GM18519 (cell line): Measurements from ENCODE around the gene SETD4.
"Not testable (repeated sequence)": the region's sequence is repeated elsewhere in the genome, so short reads cannot be mapped to it uniquely, and the experiment has no call there.

Source experiments
- ATAC-seq: cut with Tn5 transposase; IDR thresholded peaks from one replicate; pipeline ENCODE4 v1.9.1; 2021; ENCODE audit warnings: mild to moderate bottlenecking, moderate library complexity; ENCODE audit not compliant: unreplicated experiment, low FRiP score

The SETD4 gene, protein sequence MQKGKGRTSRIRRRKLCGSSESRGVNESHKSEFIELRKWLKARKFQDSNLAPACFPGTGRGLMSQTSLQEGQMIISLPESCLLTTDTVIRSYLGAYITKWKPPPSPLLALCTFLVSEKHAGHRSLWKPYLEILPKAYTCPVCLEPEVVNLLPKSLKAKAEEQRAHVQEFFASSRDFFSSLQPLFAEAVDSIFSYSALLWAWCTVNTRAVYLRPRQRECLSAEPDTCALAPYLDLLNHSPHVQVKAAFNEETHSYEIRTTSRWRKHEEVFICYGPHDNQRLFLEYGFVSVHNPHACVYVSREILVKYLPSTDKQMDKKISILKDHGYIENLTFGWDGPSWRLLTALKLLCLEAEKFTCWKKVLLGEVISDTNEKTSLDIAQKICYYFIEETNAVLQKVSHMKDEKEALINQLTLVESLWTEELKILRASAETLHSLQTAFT

DNA sequence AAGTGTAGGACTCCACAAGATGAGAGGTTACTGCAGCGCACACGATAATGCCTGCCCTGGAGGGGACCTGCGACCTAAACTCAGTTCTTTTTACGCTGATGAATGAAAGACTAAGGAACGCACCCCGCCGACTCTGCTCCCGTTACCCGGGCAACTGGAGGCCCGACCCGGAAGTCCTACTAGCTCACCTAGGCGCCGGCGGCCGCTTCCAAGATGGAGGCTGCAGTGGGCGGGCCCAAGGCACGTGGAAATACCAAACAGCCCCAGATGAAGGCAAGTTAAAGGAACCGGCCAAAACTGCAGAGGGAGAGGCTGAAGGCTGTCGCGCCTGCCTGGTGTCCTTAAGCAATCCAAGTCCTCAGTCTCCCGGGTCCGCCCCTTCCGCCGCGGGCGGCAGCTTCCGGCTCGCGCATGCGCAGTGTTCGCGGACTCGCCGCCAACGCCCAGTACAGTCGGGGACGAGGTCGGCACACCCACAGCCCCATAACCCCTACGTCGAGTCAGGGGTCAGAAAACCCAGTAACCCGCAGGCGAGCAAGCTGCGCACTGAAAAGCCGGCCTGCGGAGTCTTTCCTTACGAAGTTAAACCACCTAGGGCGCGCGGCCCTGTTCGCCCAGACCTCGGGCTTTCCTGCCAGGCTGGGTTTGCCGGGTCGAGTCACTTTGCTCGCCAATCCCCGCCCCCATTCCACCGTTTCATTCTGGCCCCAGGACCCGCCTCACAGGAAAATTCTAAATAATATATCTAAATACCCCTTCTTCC, at the start of gene SETD4:
Gene SETD4, minus strand, starts transcription at position 368 of the 763 bp plus-strand sequence. CDS start 1,638 bp downstream, outside the sequence.
- ATAC-seq = peak; percentile 73

DNA sequence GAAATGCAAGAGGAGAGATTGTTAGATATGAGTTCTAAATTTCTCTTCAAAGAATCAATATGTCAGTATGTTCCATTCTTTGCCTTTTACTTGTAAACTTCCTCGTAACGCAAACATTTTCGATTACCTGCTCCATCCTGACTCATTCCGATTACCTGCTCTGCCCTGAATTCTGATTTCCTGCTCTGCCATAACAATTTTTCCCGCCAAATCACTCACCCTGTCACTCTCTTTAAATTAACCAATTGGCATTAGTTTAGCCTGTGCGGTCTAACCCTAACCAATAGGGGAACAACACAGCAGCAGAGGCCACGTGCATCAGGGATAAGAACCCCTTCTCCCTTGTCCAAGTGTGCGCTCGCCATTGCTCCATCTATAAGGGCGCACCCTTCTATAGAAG, 49.5 kb upstream of the SETD4 start:
- no peak for ATAC-seq

DNA sequence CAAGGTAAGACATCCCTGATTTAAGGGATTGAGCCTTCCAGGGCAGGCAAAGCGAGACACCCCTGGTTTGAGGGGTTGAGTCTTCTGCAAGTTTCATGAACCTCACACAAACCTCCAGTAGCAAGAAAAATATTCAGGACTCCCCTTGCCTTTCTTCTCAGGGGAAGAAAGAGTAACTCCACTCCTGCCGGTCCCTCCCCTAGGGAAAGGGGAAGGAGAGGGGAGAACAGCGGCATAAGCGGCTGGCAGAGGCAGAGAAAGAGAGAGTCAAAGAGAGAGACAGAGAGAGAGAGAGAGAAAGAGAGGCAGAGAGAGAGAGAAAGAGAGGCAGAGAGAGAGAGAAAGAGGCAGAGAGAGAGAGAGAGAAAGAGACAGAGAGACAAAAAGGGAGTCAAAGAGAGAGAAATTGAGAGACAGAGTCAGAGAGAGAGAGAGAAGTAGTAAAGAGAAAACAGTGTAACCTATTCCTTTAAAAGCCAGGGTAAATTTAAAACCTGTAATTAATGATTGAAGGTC, 45.1 kb upstream of the SETD4 start:
- ATAC-seq = no peak

DNA sequence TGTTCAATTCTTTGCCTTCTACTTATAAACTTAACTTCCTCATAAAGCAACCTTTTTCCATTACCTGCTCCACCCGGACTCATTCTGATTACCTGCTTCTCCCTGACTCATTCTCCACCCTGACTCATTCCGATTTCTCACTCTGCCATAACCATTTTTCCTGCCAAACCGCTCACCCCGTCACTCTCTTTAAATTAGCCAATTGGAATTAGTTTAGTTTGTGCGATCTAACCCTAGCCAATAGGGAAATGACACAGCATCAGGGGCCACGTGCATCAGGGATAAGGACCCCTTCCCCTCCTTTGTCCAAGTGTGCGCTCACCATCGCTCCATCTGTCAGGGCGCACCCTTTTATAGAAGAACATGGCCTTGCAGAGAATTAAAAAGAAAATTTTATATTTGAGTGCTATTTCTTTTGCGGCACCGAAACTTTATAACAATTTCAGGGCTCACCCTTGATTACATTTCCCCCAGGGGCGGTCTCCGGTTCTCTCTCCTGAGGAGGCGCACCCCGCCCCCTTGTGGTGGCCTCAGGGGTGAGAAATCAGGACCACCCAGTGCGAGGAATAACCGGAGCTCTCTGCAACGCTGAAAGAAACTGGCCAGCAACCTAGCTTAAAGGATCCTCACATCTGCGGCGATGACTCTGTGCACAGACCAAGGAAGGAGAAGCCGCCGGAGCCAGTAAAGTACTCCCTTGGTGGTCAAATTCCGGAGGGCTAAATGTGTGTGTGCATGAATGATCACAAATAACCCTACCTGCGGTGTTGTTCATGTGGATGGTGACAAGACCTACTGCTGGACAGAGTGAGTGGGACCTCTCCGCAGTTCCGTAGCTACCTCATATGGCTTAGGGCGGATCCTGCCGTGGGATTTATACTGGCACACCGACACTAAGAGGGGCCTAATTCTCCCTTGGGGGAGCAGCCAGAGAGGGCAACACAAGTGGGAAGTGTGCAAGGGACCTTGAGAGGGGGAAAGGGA, 44.3 kb upstream of the SETD4 start:
- no peak for ATAC-seq

DNA sequence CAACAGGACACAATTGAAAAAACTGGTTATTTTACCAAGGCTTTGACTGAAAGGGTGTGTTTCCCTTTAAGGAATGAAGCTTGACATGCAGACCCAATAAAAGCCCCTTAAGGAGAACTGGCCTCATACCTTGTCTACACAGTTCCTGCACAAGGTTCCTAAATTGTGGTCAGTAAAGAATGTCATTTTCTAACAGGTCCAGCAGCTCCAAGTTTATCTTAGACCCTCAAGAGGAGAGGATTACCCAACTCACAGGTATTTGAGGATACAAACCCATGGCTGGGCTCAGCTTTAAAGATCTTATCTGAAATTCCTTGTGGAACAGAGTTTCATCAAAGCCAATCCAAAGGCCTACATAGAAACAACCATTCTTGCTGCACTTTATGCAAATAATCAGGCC, 43.1 kb upstream of the SETD4 start:
- ATAC-seq = no peak

DNA sequence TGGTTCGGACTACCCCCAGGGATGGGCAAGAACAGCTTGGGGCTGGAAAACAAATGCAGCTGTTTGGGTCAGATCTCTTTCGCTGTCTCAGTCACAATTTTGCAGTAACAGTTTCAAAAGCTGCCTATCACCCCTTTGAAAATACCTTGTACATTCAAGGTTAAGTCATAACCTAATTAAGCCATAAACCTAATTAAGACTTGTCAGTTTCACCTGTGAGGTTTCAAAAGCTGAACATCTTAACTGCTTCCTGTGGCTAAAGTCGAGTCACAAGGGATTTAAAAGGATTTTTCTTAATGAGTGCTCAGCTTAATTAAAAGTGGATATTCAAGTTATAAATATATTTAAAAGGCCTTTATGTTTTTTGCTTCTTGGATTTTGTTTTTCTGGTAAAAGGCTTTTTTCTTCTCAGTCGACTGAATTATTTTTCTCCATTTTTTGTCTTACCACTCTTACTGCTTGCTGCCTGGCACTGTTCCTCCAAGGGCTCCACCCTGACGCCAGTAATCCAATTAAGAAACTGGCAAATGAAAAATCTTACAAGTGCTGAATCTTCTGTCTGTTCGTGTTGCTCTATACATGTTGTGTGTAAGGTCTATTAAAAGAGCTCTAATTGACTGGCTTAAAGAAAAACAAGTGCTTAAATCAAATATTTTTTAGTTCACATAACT, 40.8 kb upstream of the SETD4 start:
- ATAC-seq = no peak

DNA sequence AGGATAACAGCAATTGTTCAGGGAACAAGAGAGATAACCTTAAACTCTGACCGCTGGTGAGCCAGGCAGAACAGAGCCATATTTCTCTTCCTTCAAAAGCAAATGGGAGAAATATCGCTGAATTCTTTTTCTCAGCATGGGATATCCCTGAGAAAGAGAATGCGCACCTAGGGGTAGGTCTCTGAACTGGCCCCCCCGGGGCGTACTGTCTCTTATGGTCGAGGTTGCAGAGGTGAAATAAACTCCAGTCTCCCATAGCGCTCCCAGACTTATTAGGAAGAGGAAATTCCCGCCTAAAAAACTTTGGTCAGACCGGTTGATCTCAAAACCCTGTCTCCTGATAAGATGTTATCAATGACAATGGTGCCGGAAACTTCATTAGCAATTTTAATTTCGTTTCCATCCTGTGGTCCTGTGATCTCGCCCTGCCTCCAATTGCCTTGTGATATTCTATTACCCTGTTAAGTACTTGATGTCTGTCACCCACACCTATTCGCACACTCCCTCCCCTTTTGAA, 39.4 kb upstream of the SETD4 start:
- ATAC-seq = not testable (repeated sequence)

DNA sequence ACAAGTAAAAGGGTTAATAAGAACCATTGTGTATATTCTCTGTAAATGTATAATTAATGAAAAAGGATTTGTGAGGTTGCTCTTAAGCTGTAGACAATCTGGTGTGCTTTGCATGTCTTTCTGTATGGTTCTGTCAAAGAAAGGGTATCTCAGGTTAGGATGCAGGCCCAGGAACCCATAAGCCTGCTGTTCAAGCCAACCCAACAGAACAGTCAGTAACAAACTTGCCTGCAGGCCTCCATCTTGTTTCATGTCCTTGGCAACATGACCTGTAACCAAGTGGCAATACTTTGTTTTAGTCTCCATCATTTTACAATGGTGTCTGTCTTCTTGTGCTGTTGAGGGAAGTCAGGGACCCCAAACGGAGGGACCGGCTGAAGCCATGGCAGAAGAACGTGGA, 38.7 kb upstream of the SETD4 start:
- ATAC-seq = no peak

DNA sequence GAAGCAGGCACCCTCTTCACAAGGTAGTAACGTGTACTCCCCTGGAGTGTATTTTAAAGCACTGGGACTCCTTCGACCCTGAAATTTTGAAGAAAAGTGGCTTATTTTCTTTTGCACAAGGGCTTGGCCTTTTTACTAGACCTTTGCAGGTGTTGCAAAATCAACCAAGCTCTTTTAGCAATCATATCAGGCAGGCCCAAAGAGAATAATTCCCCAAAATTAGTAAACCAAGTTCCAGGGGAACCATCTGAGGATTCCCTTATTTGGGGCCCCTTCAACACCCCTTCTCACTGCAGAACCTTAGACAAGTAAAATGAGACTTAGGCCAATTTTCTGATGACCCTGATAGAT, 37.8 kb upstream of the SETD4 start:
- ATAC-seq = no peak

DNA sequence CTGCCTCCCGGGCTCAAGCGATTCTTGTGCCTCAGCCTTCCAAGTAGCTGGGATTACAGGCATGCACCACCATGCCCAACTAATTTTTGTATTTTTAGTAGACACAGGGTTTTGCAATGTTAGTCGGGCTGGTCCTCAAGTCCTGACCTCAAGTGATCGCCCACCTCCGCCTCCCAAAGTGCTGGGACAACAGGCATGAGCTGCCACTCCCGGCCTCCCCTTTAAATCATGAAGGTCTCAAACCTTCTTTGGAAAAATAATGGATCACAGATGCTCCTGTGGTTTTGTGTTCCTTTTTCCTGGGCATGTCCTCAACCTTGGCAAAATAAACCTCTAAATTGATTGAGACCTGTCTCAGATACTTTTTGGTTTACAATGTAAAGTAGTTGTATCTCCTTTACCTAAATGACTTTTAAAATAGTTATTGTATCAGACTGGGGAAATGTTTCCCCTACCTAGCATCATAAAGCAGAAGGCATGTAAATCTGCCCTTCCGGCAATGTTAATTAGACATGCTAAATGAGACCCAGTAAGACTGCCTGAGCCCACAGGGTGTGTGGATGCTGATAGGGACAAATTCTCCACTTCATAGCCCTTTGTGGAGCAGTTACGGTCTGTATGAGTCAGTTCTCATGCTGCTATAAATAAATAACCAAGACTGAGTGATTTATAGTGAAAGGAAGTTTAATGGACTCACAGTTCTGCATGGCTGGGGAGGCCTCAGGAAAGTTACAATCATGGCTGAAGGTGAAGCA, 37.3 kb upstream of the SETD4 start:
- no peak for ATAC-seq

DNA sequence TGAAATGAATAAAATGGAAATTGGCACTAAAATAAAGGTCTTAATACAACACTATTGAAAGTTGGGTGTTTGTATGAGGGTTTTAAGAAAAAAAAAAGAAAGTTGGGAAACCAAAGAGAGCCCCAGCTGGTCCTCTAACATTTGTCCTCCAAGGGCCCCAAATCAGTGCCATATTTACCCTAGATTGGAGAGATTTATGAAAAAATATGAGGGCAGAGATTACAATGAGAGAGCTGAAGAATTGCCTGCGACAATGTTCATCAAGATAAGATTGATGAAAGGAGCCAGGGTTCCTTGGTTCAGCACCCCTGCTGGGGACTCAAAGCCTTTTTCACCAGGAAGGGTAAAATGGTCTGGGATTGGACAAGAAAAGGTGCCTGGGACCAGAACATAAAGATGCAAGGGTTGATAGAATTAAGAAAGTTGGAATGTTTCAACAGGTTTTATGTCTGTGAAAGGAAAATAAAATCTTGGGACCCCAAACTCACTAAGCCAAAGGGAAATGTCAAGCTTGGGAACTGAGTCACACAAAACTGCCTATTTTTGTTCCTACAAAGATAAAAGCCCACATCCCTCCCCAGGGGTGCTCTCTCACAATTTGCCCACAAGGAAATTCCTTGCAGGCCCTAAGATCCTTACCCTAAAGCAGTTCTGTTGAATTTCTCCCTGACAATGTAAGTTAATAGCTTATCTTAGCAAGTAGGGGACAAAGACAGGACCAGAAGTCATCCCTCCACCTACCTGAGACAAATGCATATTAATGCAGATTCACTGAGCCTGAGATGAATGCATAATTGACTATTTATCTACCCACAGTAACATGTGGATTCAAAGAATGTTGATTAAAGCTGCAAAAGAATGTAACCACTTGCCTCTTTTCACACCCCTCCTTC, 36.3 kb upstream of the SETD4 start:
- no peak for ATAC-seq

DNA sequence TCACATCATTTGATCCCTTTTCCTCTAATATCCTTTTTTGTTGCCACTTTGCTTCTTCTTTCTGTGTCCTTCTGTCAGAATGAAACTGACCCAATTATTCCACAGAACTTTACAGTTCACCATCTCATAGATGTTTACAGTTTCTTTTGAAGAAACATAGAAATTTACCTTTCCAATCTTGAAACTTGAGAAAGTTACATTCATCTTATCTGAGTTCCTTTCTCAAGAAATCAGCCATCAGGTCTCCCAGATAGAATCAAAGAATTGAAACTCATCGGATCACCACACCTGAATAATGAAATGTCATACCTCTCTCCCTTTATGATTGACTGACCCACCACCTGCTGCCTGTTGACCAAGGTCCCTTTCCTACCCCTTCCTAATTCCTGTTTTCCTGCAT, 33.2 kb upstream of the SETD4 start:
- ATAC-seq = no peak

DNA sequence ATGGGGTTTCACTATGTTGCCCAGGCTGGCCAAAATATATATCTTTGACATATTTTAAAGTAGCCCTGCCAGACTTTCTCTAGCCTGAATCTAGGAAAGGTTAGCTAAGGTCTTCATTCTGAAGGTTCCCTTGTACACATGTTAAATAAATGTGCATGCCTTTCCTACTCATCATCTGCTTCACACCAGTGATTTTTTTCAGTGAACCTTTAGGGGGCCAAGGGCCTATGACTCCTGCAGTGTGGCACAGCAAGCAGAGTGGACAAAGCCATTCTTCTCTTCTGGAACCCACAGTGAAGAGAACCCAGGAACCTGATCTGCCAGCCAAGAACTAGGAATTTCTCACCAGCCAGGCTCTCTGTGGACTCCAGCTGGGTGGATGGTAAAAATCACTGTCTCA, 32.4 kb upstream of the SETD4 start:
- ATAC-seq = no peak

DNA sequence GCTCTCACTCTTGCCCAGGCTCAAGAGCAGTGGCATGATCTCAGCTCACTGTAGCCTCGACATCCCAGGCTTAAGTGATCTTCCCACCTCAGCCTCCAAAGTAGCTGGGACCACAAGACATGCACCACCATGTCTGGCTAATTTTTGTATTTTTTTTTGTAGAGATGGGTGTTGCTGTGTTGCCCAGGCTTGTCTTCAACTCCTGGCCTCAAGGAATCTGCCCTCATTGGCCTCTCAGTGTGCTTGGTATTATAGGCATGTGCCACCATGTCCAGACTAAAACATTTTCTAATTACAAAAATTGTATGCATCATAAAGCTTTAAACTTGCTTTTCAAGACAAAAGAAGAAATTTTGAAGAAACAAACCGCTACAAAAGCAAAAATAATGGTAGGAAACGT, 29.6 kb upstream of the SETD4 start:
- ATAC-seq = no peak

DNA sequence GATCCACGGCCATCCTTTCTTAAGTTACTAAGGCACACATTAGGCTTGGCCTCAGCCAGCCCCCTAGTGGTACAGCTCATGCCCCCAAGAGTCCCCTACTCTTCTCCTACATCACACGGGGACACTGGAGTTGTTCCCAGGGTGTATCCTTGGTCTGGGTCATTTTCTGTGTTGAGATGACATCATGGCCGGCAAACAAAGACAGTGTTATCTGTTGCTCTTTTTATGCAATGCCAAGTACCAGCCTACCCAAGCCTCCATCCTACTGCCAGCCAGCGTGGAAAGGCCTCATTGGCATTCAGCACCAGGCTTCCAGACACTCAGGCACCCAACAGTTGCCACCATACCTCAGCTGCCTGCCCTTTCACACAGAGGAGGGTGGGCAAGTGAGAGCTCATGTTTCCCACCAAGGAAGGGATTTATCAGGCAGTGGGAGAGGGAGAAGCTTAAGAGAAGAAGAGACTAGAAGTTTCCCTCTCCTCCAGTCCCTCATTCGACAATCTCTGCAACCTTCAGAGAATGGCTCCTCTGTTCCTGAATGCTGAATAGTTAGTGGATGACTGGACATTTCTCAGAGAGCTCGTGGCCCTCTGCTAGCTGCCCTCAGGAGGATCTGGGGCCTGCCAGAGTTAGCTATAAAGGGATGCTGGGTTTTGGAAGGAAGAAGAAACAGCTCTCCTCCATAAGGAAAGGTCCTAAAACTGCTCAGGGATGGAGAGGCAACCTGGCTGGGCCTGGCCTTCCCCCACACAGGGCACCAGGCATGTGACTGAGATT, 27.2 kb upstream of the SETD4 start:
- ATAC-seq = no peak

DNA sequence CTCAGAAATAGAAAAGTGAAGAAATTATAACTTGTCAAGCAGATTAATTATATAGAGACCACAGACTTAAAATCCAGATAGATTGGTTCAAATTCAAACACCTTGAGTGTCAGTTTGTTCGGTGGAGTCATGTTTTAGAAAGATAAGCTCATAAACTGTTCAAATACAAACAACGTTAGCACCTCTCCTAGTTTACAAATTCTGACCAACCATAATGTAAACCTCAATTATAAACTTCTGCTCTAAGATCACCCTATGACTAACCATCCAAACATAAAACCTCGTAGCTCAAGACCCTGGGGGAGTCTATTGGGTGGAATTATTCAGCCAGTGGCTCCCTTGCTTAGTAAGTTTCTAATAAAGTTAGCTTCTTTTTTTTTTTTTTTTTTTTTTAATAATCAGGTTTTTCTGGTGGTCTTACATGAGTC, 21.9 kb upstream of the SETD4 start:
- no peak for ATAC-seq

DNA sequence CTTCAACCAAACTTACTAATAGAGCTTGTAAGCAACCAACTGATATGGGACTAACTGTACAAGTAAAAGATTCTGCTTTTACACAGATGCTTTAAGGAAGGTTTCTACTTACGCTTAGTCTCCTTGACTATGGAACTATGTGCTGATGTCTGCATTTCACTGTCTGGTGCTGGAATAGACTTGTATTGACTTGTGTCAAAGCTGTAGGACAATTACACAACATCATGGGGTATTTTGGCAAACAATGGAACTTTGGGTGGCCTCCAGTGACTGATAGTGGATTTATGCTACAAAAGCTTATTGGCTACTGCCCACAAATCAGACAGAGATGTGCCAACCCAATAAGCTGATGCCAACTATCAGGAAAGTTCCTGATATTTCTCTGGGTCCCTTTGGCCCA, 20.1 kb upstream of the SETD4 start:
- ATAC-seq = no peak
